ENCODE results near the gene RPL3.
A peak's percentile ranks its signal among the peaks of the same experiment; 100 is the strongest.

Gene RPL3

DNA sequence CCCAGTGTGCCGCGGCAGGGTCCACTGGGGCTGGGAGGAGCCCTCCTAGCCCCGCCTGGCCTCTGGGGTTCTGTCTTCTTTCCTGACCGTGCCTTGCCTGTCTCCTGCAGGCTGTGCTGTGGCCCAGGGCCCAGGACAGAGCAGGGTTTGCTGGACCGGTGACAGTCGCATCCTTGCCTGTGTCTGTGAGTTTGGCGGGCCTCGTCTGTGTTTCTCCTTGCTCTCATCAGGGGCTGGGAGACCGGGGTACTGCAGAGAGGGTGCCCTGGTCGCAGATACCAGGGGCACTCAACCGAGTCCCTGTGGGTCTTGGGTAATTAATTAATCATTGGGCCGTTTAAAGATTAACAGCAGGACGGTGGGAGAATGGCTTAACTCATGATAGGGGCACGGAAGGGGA, 29.9 kb downstream of the RPL3 start:
- H3K4me1 ChIP-seq (ENCODE audit: control insufficient read depth, insufficient read depth, low read length, unreplicated experiment), result peaks cover 26% of the 10 kb centered on the region
- H3K27ac ChIP-seq (ENCODE audit: low read depth, low read length), result no peak overlapping the region
- H3K27me3 ChIP-seq (ENCODE audit: insufficient read depth, low read length), result no peaks in the 10 kb centered on the region
- no peak overlapping the region for H3K4me3 ChIP-seq (ENCODE audit: low read depth, low read length)
- H3K79me2 ChIP-seq (ENCODE audit: control insufficient read depth, insufficient read depth, low read length, unreplicated experiment), result no peaks in the 10 kb centered on the region
- no peaks in the 10 kb centered on the region for H3K36me3 ChIP-seq (ENCODE audit: insufficient read depth, low read length)
- H2AFZ ChIP-seq (ENCODE audit: low read length, unreplicated experiment), result no peak overlapping the region

DNA sequence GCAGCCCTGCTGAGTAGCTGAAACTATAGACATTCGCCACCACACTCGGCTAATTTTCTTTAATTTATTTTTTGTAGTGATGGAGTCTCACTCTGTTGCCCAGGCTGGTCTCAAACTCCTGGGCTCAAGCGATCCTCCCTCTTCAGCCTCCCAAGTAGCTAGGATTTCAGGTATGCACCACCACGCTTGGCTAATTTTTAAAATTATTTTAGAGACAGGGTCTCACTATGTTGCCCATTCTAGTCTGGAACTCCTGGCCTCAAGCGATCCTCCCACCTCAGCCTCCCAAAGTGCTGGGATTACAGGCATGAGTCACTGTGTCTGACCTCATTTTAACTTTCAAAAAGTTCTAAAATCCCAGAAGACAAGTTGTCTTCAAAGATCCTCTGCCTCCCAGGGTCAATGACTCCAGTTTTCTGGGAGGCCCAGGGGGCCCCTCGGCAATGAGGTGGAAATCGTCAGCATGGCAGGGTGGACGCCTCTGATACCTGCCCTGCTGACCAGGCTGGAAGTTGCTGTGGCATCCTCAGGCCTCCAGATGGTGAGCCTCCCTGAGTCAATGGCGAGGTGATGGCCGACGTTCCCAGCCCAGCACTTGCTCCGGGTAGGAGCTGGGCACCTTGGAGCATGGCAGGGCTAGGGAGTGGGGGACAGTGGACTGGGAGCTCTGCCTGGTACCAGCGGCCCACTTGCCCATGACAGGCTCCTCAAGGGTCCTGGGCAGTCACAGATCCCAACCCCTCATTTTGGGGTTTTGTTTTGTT, 31.1 kb downstream of the RPL3 start:
- H3K27me3 ChIP-seq (ENCODE audit: insufficient read depth, low read length), result no peaks in the 10 kb centered on the region
- no peaks in the 10 kb centered on the region for H3K36me3 ChIP-seq (ENCODE audit: insufficient read depth, low read length)
- no peak overlapping the region for H2AFZ ChIP-seq (ENCODE audit: low read length, unreplicated experiment)
- H3K79me2 ChIP-seq (ENCODE audit: control insufficient read depth, insufficient read depth, low read length, unreplicated experiment), result no peaks in the 10 kb centered on the region
- H3K4me1 ChIP-seq (ENCODE audit: control insufficient read depth, insufficient read depth, low read length, unreplicated experiment), result peaks cover 31% of the 10 kb centered on the region
- no peak overlapping the region for H3K4me3 ChIP-seq (ENCODE audit: low read depth, low read length)
- no peak overlapping the region for H3K27ac ChIP-seq (ENCODE audit: low read depth, low read length)

DNA sequence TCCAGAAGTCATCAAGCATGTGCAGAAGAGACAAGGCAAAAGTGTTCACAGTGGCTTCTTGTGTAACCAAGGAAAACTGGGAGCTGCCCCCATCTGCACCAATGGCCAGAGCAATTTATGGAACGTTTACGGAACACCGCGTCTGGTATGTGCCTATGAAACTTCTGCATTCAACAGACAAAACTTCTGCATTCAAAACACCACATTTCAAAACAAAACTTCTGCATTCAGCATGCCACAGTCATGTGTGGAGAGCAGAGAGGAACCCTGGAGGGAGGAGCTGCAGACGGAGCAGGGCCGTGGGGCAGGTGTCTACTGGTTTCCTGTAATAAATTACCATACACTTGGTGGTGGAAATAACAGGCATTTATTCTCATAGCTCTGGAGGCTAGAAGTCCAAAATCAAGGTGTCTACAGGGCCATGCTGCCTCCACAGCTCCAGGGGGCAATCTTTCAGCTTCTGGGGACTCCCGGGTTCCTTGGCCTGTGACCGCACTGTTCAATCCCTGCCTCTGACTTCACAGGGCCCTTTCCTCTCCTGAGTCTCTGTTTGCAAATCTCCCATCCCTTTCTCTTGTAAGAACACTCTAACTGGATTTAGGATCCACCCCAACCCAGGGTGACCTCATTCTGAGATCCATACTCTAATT, 32.2 kb downstream of the RPL3 start:
- H3K36me3 ChIP-seq (ENCODE audit: insufficient read depth, low read length), result no peaks in the 10 kb centered on the region
- H3K4me1 ChIP-seq (ENCODE audit: control insufficient read depth, insufficient read depth, low read length, unreplicated experiment), result peaks cover 32% of the 10 kb centered on the region
- no peaks in the 10 kb centered on the region for H3K27me3 ChIP-seq (ENCODE audit: insufficient read depth, low read length)
- no peaks in the 10 kb centered on the region for H3K79me2 ChIP-seq (ENCODE audit: control insufficient read depth, insufficient read depth, low read length, unreplicated experiment)
- H3K4me3 ChIP-seq (ENCODE audit: low read depth, low read length), result no peak overlapping the region
- no peak overlapping the region for H2AFZ ChIP-seq (ENCODE audit: low read length, unreplicated experiment)
- H3K27ac ChIP-seq (ENCODE audit: low read depth, low read length), result no peak overlapping the region

DNA sequence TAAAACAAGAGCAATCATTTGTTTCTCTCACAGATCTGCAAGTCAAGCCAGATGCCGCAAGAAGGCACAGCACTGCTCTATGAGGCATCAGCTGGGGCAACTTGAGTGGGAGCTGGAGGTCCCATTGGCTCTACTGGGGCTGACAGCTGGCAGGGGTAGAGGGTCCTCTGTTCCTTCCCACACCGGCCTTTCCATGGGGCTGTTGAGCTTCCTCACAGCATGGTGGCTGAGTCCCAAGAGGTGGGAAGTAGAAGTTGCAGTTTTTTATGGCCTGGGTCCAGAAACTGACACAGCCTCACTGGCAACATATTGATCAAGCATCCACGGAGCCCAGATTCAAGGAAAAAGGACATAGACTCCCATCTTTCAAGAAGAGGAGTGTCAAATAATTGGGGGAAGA, 34.4 kb downstream of the RPL3 start:
- Histone ChIP-seq H3K36me3 (ENCODE audit: insufficient read depth, low read length) (no peaks in the 10 kb centered on the region), H2AFZ (ENCODE audit: low read length, unreplicated experiment) (no peak overlapping the region), H3K27me3 (ENCODE audit: insufficient read depth, low read length) (no peaks in the 10 kb centered on the region), H3K27ac (ENCODE audit: low read depth, low read length) (no peak overlapping the region), H3K79me2 (ENCODE audit: control insufficient read depth, insufficient read depth, low read length, unreplicated experiment) (no peaks in the 10 kb centered on the region), H3K4me3 (ENCODE audit: low read depth, low read length) (no peak overlapping the region), H3K4me1 (ENCODE audit: control insufficient read depth, insufficient read depth, low read length, unreplicated experiment) (peaks cover 13% of the 10 kb centered on the region)

DNA sequence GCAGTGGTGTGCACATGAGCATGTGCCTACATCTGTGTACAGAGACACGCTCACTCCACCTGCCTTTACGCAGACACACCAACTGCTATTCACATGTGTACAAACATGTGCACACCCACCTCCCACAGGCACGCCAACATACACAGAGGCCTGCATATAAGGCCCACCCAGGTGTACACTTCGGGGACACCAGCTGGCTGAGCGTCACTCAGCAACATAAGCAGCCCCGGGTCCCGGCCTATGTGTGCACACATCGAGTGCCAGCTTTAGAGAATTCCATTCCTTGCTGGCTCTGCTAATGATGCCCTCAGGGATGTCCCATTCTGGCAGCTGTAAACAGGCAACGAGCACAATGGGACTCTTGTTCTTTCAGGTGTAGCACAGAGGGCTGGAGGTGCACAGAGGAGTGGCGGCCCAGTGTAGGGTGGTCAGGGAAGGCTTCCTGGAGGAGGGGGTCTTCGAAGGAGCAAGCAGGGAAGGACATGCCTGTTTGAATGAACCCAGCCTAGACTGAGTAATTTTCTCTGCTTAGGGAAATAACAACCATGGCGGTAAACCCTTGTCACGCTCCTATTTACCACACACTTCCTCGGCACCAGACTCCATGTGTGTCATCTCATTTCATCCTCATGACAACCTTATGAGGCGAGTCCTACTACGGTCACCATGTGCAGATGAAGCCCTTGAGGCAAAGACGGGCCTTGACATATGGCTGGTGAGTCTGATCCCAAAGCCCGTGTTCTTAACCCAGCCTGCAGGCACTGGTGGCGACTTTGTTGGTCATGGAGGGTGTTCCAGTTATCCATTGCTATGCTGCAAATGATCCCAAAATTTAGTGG, 35.1 kb downstream of the RPL3 start:
- no peaks in the 10 kb centered on the region for H3K36me3 ChIP-seq (ENCODE audit: insufficient read depth, low read length)
- no peak overlapping the region for H3K27ac ChIP-seq (ENCODE audit: low read depth, low read length)
- H2AFZ ChIP-seq (ENCODE audit: low read length, unreplicated experiment), result no peak overlapping the region
- H3K79me2 ChIP-seq (ENCODE audit: control insufficient read depth, insufficient read depth, low read length, unreplicated experiment), result no peaks in the 10 kb centered on the region
- no peaks in the 10 kb centered on the region for H3K27me3 ChIP-seq (ENCODE audit: insufficient read depth, low read length)
- H3K4me1 ChIP-seq (ENCODE audit: control insufficient read depth, insufficient read depth, low read length, unreplicated experiment), result peaks cover 13% of the 10 kb centered on the region
- H3K4me3 ChIP-seq (ENCODE audit: low read depth, low read length), result no peak overlapping the region

DNA sequence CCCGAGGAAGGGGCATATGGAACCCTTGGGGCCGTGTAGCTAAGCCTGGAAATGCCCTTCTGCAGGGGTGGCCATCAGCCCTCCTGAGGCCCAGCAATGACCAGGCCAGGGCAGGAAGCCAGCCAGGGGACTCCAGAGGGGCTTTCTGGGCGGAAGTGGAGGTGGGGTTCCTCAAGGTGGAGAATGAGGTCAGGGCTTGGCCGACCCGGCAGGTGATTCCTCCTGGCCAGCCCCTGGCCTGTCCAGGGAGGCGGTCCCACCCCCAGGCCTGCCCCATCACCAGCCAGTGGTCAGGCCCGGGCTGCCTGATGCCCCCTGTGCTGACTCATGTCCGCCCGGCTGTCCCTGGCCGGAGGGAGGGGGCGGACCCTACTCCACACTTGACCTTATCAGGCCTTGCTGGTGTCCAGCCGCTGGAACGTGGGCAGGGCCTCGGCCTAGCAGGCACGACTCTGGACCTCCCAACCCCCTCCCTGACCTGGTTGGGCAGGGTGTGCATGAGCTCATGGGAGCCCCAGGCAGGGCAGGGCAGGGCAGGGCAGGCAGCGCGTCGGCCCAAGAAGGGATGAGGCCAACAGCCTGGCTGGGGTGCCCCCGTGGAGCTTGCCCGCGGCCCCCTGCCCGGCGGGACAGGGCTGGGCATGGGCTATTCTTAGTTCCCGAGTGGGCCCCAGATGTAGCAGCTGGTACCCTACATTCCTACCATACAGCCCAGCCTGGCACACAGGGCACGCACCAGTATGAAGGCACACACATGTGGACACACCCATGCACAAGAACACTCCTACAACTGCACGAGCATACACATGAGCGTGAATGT, 35.9 kb downstream of the RPL3 start:
- H3K4me3 ChIP-seq (ENCODE audit: low read depth, low read length), result no peak overlapping the region
- H3K79me2 ChIP-seq (ENCODE audit: control insufficient read depth, insufficient read depth, low read length, unreplicated experiment), result no peaks in the 10 kb centered on the region
- H3K36me3 ChIP-seq (ENCODE audit: insufficient read depth, low read length), result no peaks in the 10 kb centered on the region
- peaks cover 13% of the 10 kb centered on the region for H3K4me1 ChIP-seq (ENCODE audit: control insufficient read depth, insufficient read depth, low read length, unreplicated experiment)
- peak overlapping the region; percentile 50 for H2AFZ ChIP-seq (ENCODE audit: low read length, unreplicated experiment)
- no peaks in the 10 kb centered on the region for H3K27me3 ChIP-seq (ENCODE audit: insufficient read depth, low read length)
- peak overlapping the region; percentile 53 for H3K27ac ChIP-seq (ENCODE audit: low read depth, low read length)

DNA sequence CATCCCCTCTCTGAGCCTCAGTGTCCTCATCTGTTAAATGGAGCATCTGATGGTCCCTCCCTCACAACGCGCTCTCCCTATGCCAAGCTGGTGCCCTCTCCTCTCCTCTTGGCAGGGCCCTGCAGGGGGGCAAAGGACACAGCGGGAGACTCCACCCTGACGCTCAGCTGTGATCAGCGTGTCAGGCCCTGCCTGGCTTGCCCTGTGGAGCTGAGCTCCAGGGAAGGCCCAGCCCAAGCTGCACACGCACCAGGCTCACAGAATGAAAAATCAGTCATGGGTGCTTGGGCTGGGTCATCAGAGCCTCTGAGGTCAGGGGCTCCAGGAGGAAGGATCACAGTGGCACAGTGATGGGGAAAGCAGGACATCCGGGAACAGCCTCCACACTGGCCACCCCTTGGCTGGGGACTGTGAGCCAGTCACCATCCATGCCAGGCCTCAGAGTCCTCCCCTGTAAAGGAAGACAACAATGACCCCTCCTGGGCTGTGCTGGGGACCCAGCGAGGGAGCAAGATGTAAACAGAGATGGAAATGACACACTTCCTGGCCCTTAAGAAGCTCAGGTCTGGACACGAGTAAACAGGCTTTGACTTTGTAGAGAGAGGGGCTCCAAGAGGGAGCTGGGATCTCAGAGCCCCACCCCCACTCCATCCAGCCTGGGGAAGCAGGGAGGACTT, 36.6 kb downstream of the RPL3 start:
- Histone ChIP-seq H3K27me3 (ENCODE audit: insufficient read depth, low read length) (no peaks in the 10 kb centered on the region), H3K4me1 (ENCODE audit: control insufficient read depth, insufficient read depth, low read length, unreplicated experiment) (peaks cover 16% of the 10 kb centered on the region), H3K79me2 (ENCODE audit: control insufficient read depth, insufficient read depth, low read length, unreplicated experiment) (no peaks in the 10 kb centered on the region), H3K4me3 (ENCODE audit: low read depth, low read length) (no peak overlapping the region), H3K36me3 (ENCODE audit: insufficient read depth, low read length) (no peaks in the 10 kb centered on the region), H2AFZ (ENCODE audit: low read length, unreplicated experiment) (peak overlapping the region; percentile 50), H3K27ac (ENCODE audit: low read depth, low read length) (peak overlapping the region; percentile 53)

DNA sequence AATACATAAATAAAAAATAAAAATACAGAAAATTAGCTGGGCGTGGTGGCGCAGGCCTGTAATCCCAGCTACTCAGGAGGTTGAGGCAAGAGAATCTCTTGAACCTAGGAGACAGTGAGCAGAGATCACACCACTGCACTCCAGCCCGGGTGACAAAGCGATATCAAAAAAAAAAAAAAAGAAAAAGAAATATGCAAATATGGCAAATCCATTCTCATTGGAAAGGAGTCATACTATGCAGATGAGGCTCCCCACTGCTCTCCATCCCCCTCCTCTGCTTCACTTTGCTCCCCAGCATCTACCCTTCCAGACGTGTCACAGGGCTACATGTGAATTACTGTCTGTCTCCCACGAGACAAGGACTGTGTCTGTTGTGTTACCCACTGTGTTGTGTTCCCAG, 38.3 kb downstream of the RPL3 start:
- H2AFZ ChIP-seq (ENCODE audit: low read length, unreplicated experiment), result no peak overlapping the region
- H3K36me3 ChIP-seq (ENCODE audit: insufficient read depth, low read length), result no peaks in the 10 kb centered on the region
- H3K27ac ChIP-seq (ENCODE audit: low read depth, low read length), result no peak overlapping the region
- no peak overlapping the region for H3K4me3 ChIP-seq (ENCODE audit: low read depth, low read length)
- no peaks in the 10 kb centered on the region for H3K27me3 ChIP-seq (ENCODE audit: insufficient read depth, low read length)
- H3K4me1 ChIP-seq (ENCODE audit: control insufficient read depth, insufficient read depth, low read length, unreplicated experiment), result peaks cover 16% of the 10 kb centered on the region
- H3K79me2 ChIP-seq (ENCODE audit: control insufficient read depth, insufficient read depth, low read length, unreplicated experiment), result no peaks in the 10 kb centered on the region

DNA sequence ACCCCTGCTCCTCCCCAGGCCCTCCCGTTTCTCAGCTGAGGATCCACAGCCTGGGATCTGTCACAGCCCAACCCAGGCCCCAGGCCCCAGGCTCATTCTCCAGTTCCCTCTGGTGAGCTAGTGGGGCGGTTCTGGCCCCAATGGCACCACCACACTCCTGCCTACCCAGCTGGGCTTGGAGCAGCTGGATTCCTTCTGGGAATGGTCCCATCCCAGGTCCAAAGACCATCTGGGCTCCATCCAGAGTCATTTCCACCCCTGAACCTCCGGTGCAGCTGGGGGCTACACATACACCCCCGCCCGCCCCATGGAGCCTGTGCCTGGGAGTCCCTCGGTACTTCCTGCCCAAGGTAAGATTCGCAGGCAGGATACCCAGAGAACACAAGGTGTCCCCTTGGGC, 39.2 kb downstream of the RPL3 start:
- Histone ChIP-seq H3K36me3 (ENCODE audit: insufficient read depth, low read length) (no peaks in the 10 kb centered on the region), H3K79me2 (ENCODE audit: control insufficient read depth, insufficient read depth, low read length, unreplicated experiment) (no peaks in the 10 kb centered on the region), H3K4me3 (ENCODE audit: low read depth, low read length) (no peak overlapping the region), H3K4me1 (ENCODE audit: control insufficient read depth, insufficient read depth, low read length, unreplicated experiment) (peaks cover 16% of the 10 kb centered on the region), H3K27ac (ENCODE audit: low read depth, low read length) (no peak overlapping the region), H3K27me3 (ENCODE audit: insufficient read depth, low read length) (no peaks in the 10 kb centered on the region), H2AFZ (ENCODE audit: low read length, unreplicated experiment) (no peak overlapping the region)

Measured in ACC112 (cell line).